Spleen (tissue), 7 donors: ENCODE measurements around the gene U2AF2.

Experiments
- CTCF ChIP-seq, 11 experiments: fragments of 200-600 bp in 7 of 11; fragments of 450-650 bp in 4 of 11; sonication (generic) in 4 of 11; IDR thresholded peaks in 8 of 11; conservative IDR thresholded peaks in 3 of 11; 1 replicate in 7 of 11; 2 replicates in 4 of 11; pipeline versions ENCODE4 v1.4.0 to v1.8.0; 2016 to 2021; ENCODE audit warnings: antibody characterized with exemption in 11 of 11, inconsistent platforms in 4 of 11, mild to moderate bottlenecking in 1 of 11
- POLR2A ChIP-seq, 3 donors: fragments of 450-650 bp; IDR thresholded peaks; one replicate each; pipeline ENCODE4 v1.5.1; 2017; ENCODE audit warnings: antibody characterized with exemption in 3 of 3, mild to moderate bottlenecking in 1 of 3
- POLR2AphosphoS5 ChIP-seq, 3 donors: sonication (generic); formaldehyde crosslinking; IDR thresholded peaks; one replicate each; pipeline ENCODE4 v1.5.1; 2017; ENCODE audit warnings: antibody characterized with exemption in 3 of 3
- donor health status: DM: no; HTN: no; CAD: no; lungs with moderate emphysema.
- donor health status: DM: no; HTN: no; CAD: no.
- donor health status: DM: no; HTN: no; CAD: no.

GRCh38 chr19:55659822-55660221, 5.0 kb downstream of the U2AF2 start:
- no peak for TF ChIP-seq POLR2AphosphoS5 (IDR thresholded peaks at IDR 0.05)
- TF ChIP-seq CTCF (IDR thresholded peaks at IDR 0.05 in 8 of 11, conservative IDR thresholded peaks at IDR 0.05 in 3 of 11): no peak
- no peak for TF ChIP-seq POLR2A (IDR thresholded peaks at IDR 0.05)
